Brain microvascular endothelial cell (primary cell): ENCODE measurements around the gene PXDN.
"Not testable (repeated sequence)": the region's sequence is repeated elsewhere in the genome, so short reads cannot be mapped to it uniquely, and the experiment has no call there.

Source experiments
- DNase-seq: peaks from one replicate; pipeline ENCODE4 v3.0.0-alpha.2; 2020
- H3K27ac ChIP-seq: fragments of 250-450 bp; sonication (Bioruptor Pico); 2 replicates; pipeline ENCODE4 v1.5.1; 2020; ENCODE audit warnings: mild to moderate bottlenecking, moderate library complexity
- H3K27me3 ChIP-seq: fragments of 250-450 bp; sonication (Bioruptor Pico); replicated peaks from 2 replicates; pipeline ENCODE4 v1.5.1; 2020; ENCODE audit warnings: mild to moderate bottlenecking
- H3K36me3 ChIP-seq: fragments of 250-450 bp; sonication (Bioruptor Pico); replicated peaks from 2 replicates; pipeline ENCODE4 v1.5.1; 2020; ENCODE audit warnings: mild to moderate bottlenecking
- H3K4me3 ChIP-seq: 2 replicates; pipeline ENCODE4 v1.5.1; 2011; ENCODE audit warnings: low read depth, mild to moderate bottlenecking, control low read depth, low read length, moderate library complexity
- CTCF ChIP-seq: IDR thresholded peaks from 2 replicates; pipeline ENCODE4 v1.5.1; 2011; ENCODE audit warnings: low read depth, mild to moderate bottlenecking, moderate library complexity, low read length, control low read depth, inconsistent platforms; ENCODE audit errors: missing control alignments
- in situ Hi-C: cut with HindIII; loops from 2 replicates; pipeline ENCODE4 v1.10.0; 2017; ENCODE audit warnings: low sequenced_read_pairs, low pct_ligation_motif_present

The PXDN gene

GRCh38 chr2:1709946-1710560 lies 34.3 kb downstream of the PXDN start:
- no peaks in the 10 kb centered on the region for H3K27me3 ChIP-seq
- H3K27ac ChIP-seq: no peak overlapping the region
- DNase-seq: no peak
- no peak overlapping the region for H3K4me3 ChIP-seq
- in situ Hi-C loops: no loop called here
- no peaks in the 10 kb centered on the region for H3K36me3 ChIP-seq
- no peak for TF ChIP-seq CTCF

- no peak overlapping the region for H3K4me3 ChIP-seq
- H3K36me3 ChIP-seq: no peaks in the 10 kb centered on the region
- no peaks in the 10 kb centered on the region for H3K27me3 ChIP-seq
- in situ Hi-C loops: no loop called here
- H3K27ac ChIP-seq: no peak overlapping the region
- TF ChIP-seq CTCF: no peak
- DNase-seq: no peak
These were observed 35.0 kb downstream of the PXDN start for GRCh38 chr2:1709335-1709605.

- no peak for DNase-seq
- H3K27me3 ChIP-seq: no peaks in the 10 kb centered on the region
- H3K27ac ChIP-seq: no peak overlapping the region
- H3K4me3 ChIP-seq: no peak overlapping the region
- no peaks in the 10 kb centered on the region for H3K36me3 ChIP-seq
- in situ Hi-C loops: no loop called here
- TF ChIP-seq CTCF: no peak
These were observed 35.6 kb downstream of the PXDN start for GRCh38 chr2:1708476-1709334.

- no peak overlapping the region for H3K4me3 ChIP-seq
- no peaks in the 10 kb centered on the region for H3K27me3 ChIP-seq
- no peaks in the 10 kb centered on the region for H3K36me3 ChIP-seq
- in situ Hi-C loops: no loop called here
- H3K27ac ChIP-seq: peak overlapping the region; percentile 4
- TF ChIP-seq CTCF: no peak
- peak; percentile 57 for DNase-seq
These were observed 36.4 kb downstream of the PXDN start for GRCh38 chr2:1707771-1708418.

- H3K27ac ChIP-seq, DNase-seq, H3K36me3 ChIP-seq, in situ Hi-C loops, H3K27me3 ChIP-seq, H3K4me3 ChIP-seq: not testable (repeated sequence)
These were observed 38.0 kb downstream of the PXDN start for GRCh38 chr2:1706089-1706841.

- no peak for DNase-seq
- H3K27me3 ChIP-seq: no peaks in the 10 kb centered on the region
- in situ Hi-C loops: no loop called here
- H3K4me3 ChIP-seq: no peak overlapping the region
- no peak for TF ChIP-seq CTCF
- no peak overlapping the region for H3K27ac ChIP-seq
- no peaks in the 10 kb centered on the region for H3K36me3 ChIP-seq
These were observed 38.7 kb downstream of the PXDN start for GRCh38 chr2:1705557-1706076.
